ENCODE data around the gene TMTC1. TPM values are rescaled to one million over a fixed set of nuclear protein-coding genes. Genes with fewer than 3 reads are reported as not detected.

The TMTC1 gene
- total RNA-seq, 1 experiment from 2014 or later, result 109 TPM

DNA sequence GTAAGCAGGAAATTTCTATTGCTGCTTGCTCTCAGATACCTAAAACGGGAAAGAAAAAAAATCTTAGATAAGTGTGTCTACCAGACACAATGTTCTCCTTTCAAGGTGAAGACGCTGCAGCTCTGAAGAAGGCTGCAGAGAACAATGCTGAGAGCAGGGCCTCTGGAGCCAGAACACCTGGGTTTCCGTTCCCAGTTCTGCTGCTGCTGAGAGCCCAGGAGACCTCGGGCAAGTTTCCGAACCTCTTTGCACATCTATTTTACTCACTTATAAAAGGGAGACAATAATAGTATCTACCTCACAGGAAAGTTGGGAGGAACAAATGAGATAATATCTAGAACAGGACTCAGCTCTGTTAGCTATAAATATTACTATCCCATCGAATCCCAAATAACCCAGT lies 122.9 kb downstream of the TMTC1 start:
- BruUV-seq (replicated peaks), result no TSS peak
- DNase-seq (ENCODE audit: unreplicated experiment), result no peak
- H3K4me3 Mint-ChIP-seq (ENCODE audit: unreplicated experiment), result no peak overlapping the region
- H3K27ac Mint-ChIP-seq (ENCODE audit: low read depth, unreplicated experiment), result no peak overlapping the region
- peaks cover 99% of the 10 kb centered on the region for H3K36me3 Mint-ChIP-seq (ENCODE audit: insufficient read depth, unreplicated experiment)
- POLR2A ChIA-PET, result interaction anchor here (0.5 kb wide), 1 partner anchor 122 kb away, joined by 3 read pairs; no protein-coding TSS in a partner anchor
- peaks cover 15% of the 10 kb centered on the region for H3K4me1 Mint-ChIP-seq (ENCODE audit: insufficient read depth, unreplicated experiment)
- intact Hi-C loops (cut with micrococcal nuclease), result no loop called here
- H3K27me3 Mint-ChIP-seq (ENCODE audit: insufficient read depth, unreplicated experiment), result no peaks in the 10 kb centered on the region
- H3K9me3 Mint-ChIP-seq (ENCODE audit: unreplicated experiment), result no peaks in the 10 kb centered on the region
- TF ChIP-seq, protein P1, sequence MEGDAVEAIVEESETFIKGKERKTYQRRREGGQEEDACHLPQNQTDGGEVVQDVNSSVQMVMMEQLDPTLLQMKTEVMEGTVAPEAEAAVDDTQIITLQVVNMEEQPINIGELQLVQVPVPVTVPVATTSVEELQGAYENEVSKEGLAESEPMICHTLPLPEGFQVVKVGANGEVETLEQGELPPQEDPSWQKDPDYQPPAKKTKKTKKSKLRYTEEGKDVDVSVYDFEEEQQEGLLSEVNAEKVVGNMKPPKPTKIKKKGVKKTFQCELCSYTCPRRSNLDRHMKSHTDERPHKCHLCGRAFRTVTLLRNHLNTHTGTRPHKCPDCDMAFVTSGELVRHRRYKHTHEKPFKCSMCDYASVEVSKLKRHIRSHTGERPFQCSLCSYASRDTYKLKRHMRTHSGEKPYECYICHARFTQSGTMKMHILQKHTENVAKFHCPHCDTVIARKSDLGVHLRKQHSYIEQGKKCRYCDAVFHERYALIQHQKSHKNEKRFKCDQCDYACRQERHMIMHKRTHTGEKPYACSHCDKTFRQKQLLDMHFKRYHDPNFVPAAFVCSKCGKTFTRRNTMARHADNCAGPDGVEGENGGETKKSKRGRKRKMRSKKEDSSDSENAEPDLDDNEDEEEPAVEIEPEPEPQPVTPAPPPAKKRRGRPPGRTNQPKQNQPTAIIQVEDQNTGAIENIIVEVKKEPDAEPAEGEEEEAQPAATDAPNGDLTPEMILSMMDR (IDR thresholded peaks at IDR 0.05; ENCODE audit: unreplicated experiment), result no peak
- CTCF ChIA-PET, result interaction anchor here (0.9 kb wide), 1 partner anchor 10 kb away, joined by 3 read pairs; no protein-coding TSS in a partner anchor

DNA sequence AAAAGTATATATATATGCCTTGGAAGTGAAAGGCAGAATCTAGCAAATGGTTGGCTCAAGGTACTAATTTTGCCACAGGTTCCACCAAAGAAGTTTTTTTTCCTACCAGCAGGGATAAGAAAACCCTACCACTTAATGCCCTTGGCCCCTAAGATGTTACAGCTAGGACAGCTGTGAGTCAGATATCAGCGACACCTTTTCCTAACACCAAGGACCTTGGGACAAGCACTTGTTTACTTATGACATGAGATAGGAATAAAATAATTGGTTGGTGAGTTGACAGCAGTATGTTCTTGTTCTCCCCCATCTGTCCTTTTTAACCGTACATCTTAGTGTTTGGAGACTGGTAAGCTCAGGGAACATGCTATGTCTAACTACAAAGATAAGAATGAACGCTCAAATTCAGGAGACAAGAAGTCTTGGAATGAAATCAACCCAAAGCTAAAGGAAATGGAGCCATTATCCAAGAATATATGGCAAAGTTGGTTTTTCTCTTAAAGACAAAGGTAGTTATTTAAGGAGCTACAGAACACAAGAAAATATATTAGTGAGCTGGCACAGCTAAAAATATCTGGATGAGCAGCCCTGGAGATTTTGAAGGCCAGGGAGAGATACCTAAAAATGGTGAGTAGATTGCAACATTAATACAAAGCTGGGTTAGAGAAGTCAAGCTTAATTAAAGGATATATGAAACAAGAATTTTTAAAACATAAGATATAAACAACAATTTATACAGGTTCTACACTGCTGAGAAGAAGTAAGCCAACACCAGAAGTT lies 126.8 kb downstream of the TMTC1 start:
- no peak overlapping the region for H3K4me3 Mint-ChIP-seq (ENCODE audit: unreplicated experiment)
- no peak overlapping the region for H3K27ac Mint-ChIP-seq (ENCODE audit: low read depth, unreplicated experiment)
- CTCF ChIA-PET, result interaction anchor here (1.0 kb wide), 1 partner anchor 15 kb away, joined by 3 read pairs; no protein-coding TSS in a partner anchor
- no peak for DNase-seq (ENCODE audit: unreplicated experiment)
- BruUV-seq (replicated peaks), result no TSS peak
- no peaks in the 10 kb centered on the region for H3K27me3 Mint-ChIP-seq (ENCODE audit: insufficient read depth, unreplicated experiment)
- peaks cover 4% of the 10 kb centered on the region for H3K4me1 Mint-ChIP-seq (ENCODE audit: insufficient read depth, unreplicated experiment)
- peaks cover 99% of the 10 kb centered on the region for H3K36me3 Mint-ChIP-seq (ENCODE audit: insufficient read depth, unreplicated experiment)
- H3K9me3 Mint-ChIP-seq (ENCODE audit: unreplicated experiment), result no peaks in the 10 kb centered on the region
- TF ChIP-seq, protein P1 (IDR thresholded peaks at IDR 0.05; ENCODE audit: unreplicated experiment), result no peak
- POLR2A ChIA-PET, result interaction anchor here (0.6 to 1.0 kb wide), 2 partner anchors 78 to 572 kb away, joined by 3 read pairs; no protein-coding TSS in a partner anchor
- intact Hi-C loops (cut with micrococcal nuclease), result no loop called here

DNA sequence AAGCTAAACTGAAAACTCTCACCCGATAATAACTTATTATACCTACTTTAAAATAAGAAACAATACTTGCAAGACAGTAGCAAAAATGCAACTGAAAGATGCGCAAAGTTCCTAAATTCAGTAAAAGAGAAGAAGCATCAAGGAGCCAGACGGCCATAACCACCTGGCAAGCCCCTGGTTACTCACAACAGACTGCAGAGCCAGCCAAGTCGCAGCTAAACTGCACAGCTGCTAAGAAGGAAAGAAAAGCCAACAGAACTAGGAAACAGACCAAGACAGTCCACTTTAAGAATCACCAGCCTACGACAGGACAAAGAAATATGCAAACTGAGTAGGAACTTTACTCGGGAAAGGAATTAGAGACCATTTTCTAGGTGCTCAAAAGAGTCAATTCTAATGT lies 127.9 kb downstream of the TMTC1 start:
- no TSS peak for BruUV-seq (replicated peaks)
- peaks cover 100% of the 10 kb centered on the region for H3K36me3 Mint-ChIP-seq (ENCODE audit: insufficient read depth, unreplicated experiment)
- H3K4me1 Mint-ChIP-seq (ENCODE audit: insufficient read depth, unreplicated experiment), result peaks cover 7% of the 10 kb centered on the region
- DNase-seq (ENCODE audit: unreplicated experiment), result no peak
- H3K4me3 Mint-ChIP-seq (ENCODE audit: unreplicated experiment), result no peak overlapping the region
- H3K9me3 Mint-ChIP-seq (ENCODE audit: unreplicated experiment), result no peaks in the 10 kb centered on the region
- H3K27ac Mint-ChIP-seq (ENCODE audit: low read depth, unreplicated experiment), result peak overlapping the region; percentile 42
- TF ChIP-seq, protein P1 (IDR thresholded peaks at IDR 0.05; ENCODE audit: unreplicated experiment), result no peak
- CTCF ChIA-PET, result interaction anchor here (0.6 to 0.7 kb wide), 2 partner anchors 31 to 234 kb away, joined by 3 read pairs; no protein-coding TSS in a partner anchor
- no peaks in the 10 kb centered on the region for H3K27me3 Mint-ChIP-seq (ENCODE audit: insufficient read depth, unreplicated experiment)
- POLR2A ChIA-PET, result no interaction called here
- intact Hi-C loops (cut with micrococcal nuclease), result no loop called here

DNA sequence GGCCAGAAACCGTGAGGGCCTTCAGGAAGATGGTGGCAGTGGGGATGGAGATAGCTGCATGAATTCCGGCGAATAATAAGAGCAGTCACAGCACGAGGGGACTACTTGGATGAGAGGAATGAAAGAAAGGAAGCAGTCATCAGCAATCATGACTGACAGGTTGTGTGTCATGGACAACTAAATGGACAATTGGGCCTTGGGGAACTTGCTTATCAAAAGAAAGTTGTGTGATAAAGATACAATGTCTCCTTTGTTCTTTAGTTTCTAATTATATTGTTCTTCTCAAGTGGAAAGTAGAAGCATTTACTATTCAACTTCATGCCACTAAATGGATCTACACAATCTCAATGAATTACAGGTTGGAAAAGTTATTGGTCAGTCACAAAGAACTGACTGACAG lies 130.5 kb downstream of the TMTC1 start:
- Mint-ChIP-seq H3K4me1 (ENCODE audit: insufficient read depth, unreplicated experiment) (peaks cover 13% of the 10 kb centered on the region), H3K27ac (ENCODE audit: low read depth, unreplicated experiment) (peak overlapping the region; percentile 76), H3K27me3 (ENCODE audit: insufficient read depth, unreplicated experiment) (no peaks in the 10 kb centered on the region), H3K9me3 (ENCODE audit: unreplicated experiment) (no peaks in the 10 kb centered on the region), H3K36me3 (ENCODE audit: insufficient read depth, unreplicated experiment) (peaks cover 100% of the 10 kb centered on the region), H3K4me3 (ENCODE audit: unreplicated experiment) (no peak overlapping the region)
- ChIA-PET CTCF (interaction anchor here (0.6 kb wide), 1 partner anchor 74 kb away, joined by 3 read pairs; no protein-coding TSS in a partner anchor), POLR2A (no interaction called here)
- no TSS peak for BruUV-seq (replicated peaks)
- intact Hi-C loops (cut with micrococcal nuclease), result no loop called here
- TF ChIP-seq, protein P1 (IDR thresholded peaks at IDR 0.05; ENCODE audit: unreplicated experiment), result no peak
- no peak for DNase-seq (ENCODE audit: unreplicated experiment)

Data from MCF 10A (cell line).